Thyroid gland (tissue), 4 donors: Measurements from ENCODE around the gene TMEM236. TPM values are rescaled to one million over a fixed set of nuclear protein-coding genes. Genes with fewer than 3 reads are reported as not detected.

Experiments
- DNase-seq, 2 donors: peaks; one replicate each; pipeline ENCODE4 v3.0.0-alpha.2; 2019
- H3K27ac ChIP-seq, 3 donors: fragments of 200-600 bp; sonication (generic); 1 replicate in 2 of 3; 2 replicates in 1 of 3; pipeline ENCODE4 v1.5.1; 2016 to 2019; ENCODE audit warnings: mild to moderate bottlenecking in 1 of 3, moderate library complexity in 1 of 3
- H3K27me3 ChIP-seq: fragments of 200-600 bp; sonication (generic); one replicate; pipeline ENCODE4 v1.5.1; 2019
- H3K36me3 ChIP-seq, 2 donors: fragments of 200-600 bp; sonication (generic); one replicate each; pipeline ENCODE4 v1.5.1; 2016 to 2019
- H3K4me1 ChIP-seq, 2 donors: fragments of 200-600 bp; sonication (generic); one replicate each; pipeline ENCODE4 v1.5.1; 2017 to 2019
- H3K4me3 ChIP-seq, 3 donors: fragments of 200-600 bp; sonication (generic); replicated peaks in 1 of 3; 1 replicate in 2 of 3; 2 replicates in 1 of 3; pipeline ENCODE4 v1.5.1; 2016; ENCODE audit warnings: mild to moderate bottlenecking in 1 of 3
- H3K9me3 ChIP-seq: fragments of 200-600 bp; sonication (generic); one replicate; pipeline ENCODE4 v1.5.1; 2017
- POLR2A ChIP-seq, 2 donors: fragments of 450-650 bp; IDR thresholded peaks; one replicate each; pipeline ENCODE4 v1.6.1; 2017; ENCODE audit warnings: antibody characterized with exemption in 2 of 2, mild to moderate bottlenecking in 2 of 2, moderate library complexity in 1 of 2
- WGBS, 2 donors: methylation state at CpG; one replicate each; pipeline ENCODE4 v1.1.5; 2017; 5-methylcytosine and 5-hydroxymethylcytosine counted together
- intact Hi-C: fragments of 100-400 bp; cut with DNase I; formaldehyde crosslinking; loops from one replicate; pipeline ENCODE4 v1.15.1; 2023
- total RNA-seq, 4 donors: library from RNA; depleted of rRNA; stranded (reverse); fragments of >200 nt; gene quantifications; one replicate each; pipeline ENCODE4 v1.2.3, GENCODE V29; 2016
- TF ChIP-seq, protein P1 (sequence below), 6 experiments: fragments of 200-600 bp in 3 of 6; fragments of 450-650 bp in 3 of 6; sonication (generic) in 3 of 6; IDR thresholded peaks; one replicate each; pipeline ENCODE4 v1.5.1; 2016 to 2019; ENCODE audit warnings: antibody characterized with exemption in 6 of 6, mild to moderate bottlenecking in 2 of 6, inconsistent platforms in 1 of 6, moderate library complexity in 1 of 6

Gene TMEM236
- total RNA-seq, 4 donors from 2014 or later, result 0.21 to 1.3 (median 0.48) TPM

DNA sequence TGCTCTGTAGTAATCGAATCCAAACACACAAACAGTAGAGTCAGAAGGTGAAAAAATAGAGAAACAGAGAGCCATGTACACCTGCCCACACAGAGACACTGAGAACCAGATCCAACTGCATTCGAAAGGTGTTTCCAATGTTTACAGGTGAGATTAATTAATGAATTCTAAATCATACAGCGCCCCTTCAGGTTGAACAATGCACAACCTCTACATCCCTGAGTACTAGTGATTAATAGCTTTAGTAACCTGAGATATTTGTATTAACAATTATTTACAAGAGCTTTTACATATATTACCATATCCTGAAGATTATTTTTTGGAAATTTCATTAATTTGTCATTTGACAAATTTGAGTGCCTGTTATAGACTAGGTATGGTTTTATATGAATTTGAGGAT is 49.5 kb downstream of the TMEM236 start:
- no peak for DNase-seq
- intact Hi-C loops, result no loop called here
- no peaks in the 10 kb centered on the region for H3K4me1 ChIP-seq
- TF ChIP-seq, protein P1, sequence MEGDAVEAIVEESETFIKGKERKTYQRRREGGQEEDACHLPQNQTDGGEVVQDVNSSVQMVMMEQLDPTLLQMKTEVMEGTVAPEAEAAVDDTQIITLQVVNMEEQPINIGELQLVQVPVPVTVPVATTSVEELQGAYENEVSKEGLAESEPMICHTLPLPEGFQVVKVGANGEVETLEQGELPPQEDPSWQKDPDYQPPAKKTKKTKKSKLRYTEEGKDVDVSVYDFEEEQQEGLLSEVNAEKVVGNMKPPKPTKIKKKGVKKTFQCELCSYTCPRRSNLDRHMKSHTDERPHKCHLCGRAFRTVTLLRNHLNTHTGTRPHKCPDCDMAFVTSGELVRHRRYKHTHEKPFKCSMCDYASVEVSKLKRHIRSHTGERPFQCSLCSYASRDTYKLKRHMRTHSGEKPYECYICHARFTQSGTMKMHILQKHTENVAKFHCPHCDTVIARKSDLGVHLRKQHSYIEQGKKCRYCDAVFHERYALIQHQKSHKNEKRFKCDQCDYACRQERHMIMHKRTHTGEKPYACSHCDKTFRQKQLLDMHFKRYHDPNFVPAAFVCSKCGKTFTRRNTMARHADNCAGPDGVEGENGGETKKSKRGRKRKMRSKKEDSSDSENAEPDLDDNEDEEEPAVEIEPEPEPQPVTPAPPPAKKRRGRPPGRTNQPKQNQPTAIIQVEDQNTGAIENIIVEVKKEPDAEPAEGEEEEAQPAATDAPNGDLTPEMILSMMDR (IDR thresholded peaks at IDR 0.05), result no peak
- no peak for TF ChIP-seq POLR2A (IDR thresholded peaks at IDR 0.05)
- no peak overlapping the region for H3K4me3 ChIP-seq
- H3K27me3 ChIP-seq, result no peaks in the 10 kb centered on the region
- no peaks in the 10 kb centered on the region for H3K36me3 ChIP-seq
- no peaks in the 10 kb centered on the region for H3K9me3 ChIP-seq
- WGBS, 2 donors, result 89 to 91% methylated on average over 3 of the region's 3 CpGs
- H3K27ac ChIP-seq, result no peak overlapping the region

DNA sequence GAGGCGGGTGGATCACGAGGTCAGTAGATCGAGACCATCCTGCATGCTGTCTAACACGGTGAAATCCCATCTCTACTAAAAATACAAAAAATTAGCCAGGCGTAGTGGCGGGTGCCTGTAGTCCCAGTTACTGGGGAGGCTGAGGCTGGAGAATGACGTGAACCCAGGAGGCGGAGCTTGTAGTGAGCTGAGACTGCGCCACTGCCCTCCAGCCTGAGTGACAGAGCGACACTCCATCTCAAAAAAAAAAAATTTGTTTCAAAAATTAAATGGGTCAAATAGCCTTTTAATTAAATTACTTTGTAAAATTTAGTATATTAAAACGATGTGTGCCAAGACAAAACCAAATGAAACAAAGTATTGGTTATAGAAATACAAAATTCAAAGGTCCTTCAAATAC is 50.3 kb downstream of the TMEM236 start:
- no peak for DNase-seq
- 93 to 95% methylated on average over 11 of the region's 11 CpGs for WGBS, 2 donors
- Histone ChIP-seq H3K9me3 (no peaks in the 10 kb centered on the region), H3K4me1 (no peaks in the 10 kb centered on the region), H3K4me3 (no peak overlapping the region), H3K36me3 (no peaks in the 10 kb centered on the region), H3K27me3 (no peaks in the 10 kb centered on the region), H3K27ac (no peak overlapping the region)
- TF ChIP-seq, protein P1 (IDR thresholded peaks at IDR 0.05), result no peak
- TF ChIP-seq POLR2A (IDR thresholded peaks at IDR 0.05), result no peak
- intact Hi-C loops, result no loop called here

DNA sequence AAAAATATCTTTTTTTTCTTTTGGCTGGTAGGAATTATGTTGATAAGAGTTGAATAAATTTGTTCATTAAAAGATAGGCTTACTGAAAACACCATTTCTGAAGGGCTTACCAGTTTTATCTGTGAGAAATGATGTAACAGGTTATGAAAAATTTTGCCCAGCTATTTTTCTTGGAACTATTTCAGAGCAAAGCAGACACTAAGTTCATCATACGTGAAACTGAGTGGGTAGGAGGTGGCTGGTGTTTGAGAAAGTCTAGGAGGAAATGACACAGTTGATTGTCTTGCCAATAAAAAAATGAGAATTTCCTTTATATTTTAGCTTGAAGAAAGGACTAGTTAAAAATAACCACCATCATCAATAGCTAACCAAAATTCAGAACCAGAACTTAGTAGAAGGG is 51.0 kb downstream of the TMEM236 start:
- no peak for DNase-seq
- WGBS, 2 donors, result 26 to 50% methylated on average over 1 of the region's 1 CpG
- Histone ChIP-seq H3K27ac (no peak overlapping the region), H3K36me3 (no peaks in the 10 kb centered on the region), H3K4me1 (no peaks in the 10 kb centered on the region), H3K27me3 (no peaks in the 10 kb centered on the region), H3K4me3 (no peak overlapping the region), H3K9me3 (no peaks in the 10 kb centered on the region)
- no peak for TF ChIP-seq POLR2A (IDR thresholded peaks at IDR 0.05)
- TF ChIP-seq, protein P1 (IDR thresholded peaks at IDR 0.05), result no peak
- intact Hi-C loops, result no loop called here

DNA sequence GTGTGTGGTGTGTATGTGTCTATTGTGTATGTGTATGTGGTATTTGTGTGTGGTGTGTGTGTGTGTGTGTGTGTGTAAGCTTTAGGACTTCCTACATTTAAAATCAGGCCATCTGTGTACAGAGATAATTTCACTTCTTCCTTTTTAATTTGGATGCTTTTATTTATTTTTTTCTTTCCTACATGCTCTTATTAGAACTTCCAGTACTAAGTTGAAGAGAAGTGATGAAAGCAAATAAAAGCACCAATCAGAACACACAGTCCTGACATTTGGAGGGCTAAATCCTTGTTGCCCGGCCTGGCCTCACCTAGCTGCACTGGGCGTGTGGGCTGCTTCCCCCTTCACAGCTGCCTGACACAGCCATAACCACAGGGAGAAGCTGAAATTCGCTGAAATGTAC is 53.3 kb downstream of the TMEM236 start:
- Histone ChIP-seq H3K4me1 (no peaks in the 10 kb centered on the region), H3K27ac (no peak overlapping the region), H3K4me3 (no peak overlapping the region), H3K27me3 (no peaks in the 10 kb centered on the region), H3K36me3 (no peaks in the 10 kb centered on the region), H3K9me3 (no peaks in the 10 kb centered on the region)
- TF ChIP-seq, protein P1 (IDR thresholded peaks at IDR 0.05), result no peak
- TF ChIP-seq POLR2A (IDR thresholded peaks at IDR 0.05), result no peak
- no peak for DNase-seq
- WGBS, 2 donors, result 63 to 75% methylated on average over 3 of the region's 3 CpGs
- intact Hi-C loops, result no loop called here

DNA sequence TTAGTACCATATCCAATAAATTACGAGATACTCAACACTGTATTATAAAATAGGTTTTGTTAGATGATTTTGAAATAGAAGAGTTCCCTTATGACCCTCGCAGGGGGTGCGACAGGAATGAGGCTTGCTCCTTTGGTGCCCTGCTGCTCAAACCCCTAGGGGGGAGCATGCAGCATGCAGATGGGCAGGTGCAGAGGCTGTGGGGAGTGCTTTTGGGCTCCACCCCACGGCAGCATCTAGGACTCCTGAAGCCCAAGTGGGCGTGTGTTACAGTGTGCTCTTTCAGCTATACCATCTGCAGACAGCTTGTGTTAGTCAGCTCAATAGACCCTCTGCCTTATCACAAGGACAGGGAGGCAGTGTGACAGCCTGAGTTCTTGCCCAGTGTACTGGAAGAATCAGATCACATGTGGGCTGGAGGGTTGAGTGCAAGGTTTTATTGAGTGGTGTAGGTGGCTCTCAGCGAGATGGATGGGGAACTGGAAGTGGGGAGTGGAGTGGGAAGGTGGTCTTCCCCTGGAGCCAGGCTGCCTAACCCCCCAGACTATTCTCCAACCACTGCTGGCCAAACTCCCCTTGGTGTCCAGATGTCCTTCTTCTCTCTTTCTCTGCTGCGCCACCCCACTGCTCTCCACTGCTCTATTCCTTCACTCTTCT is 54.0 kb downstream of the TMEM236 start:
- Histone ChIP-seq H3K36me3 (no peaks in the 10 kb centered on the region), H3K4me3 (no peak overlapping the region), H3K27me3 (no peaks in the 10 kb centered on the region), H3K4me1 (no peaks in the 10 kb centered on the region), H3K9me3 (no peaks in the 10 kb centered on the region), H3K27ac (no peak overlapping the region)
- TF ChIP-seq, protein P1 (IDR thresholded peaks at IDR 0.05), result no peak
- no peak for TF ChIP-seq POLR2A (IDR thresholded peaks at IDR 0.05)
- intact Hi-C loops, result no loop called here
- 58 to 63% methylated on average over 7 of the region's 7 CpGs for WGBS, 2 donors
- no peak for DNase-seq
